Limb (tissue), 2 donors: ENCODE measurements around the gene FRMD8.
"Not testable (repeated sequence)": the region's sequence is repeated elsewhere in the genome, so short reads cannot be mapped to it uniquely, and the experiment has no call there.

ENCODE experiments used
- DNase-seq, 2 donors: peaks; one replicate each; pipeline ENCODE4 v3.0.0-alpha.2; 2016; ENCODE audit errors: extremely low spot score in 2 of 2

FRMD8 gene

GRCh38 chr11:65434667-65435410 is 48.4 kb downstream of the FRMD8 start:
- no peak for DNase-seq

- DNase-seq: no peak
Measured at GRCh38 chr11:65435411-65435931, 49.0 kb downstream of the FRMD8 start.

GRCh38 chr11:65435981-65436411 is 49.6 kb downstream of the FRMD8 start:
- no peak for DNase-seq

GRCh38 chr11:65436412-65437032 is 50.1 kb downstream of the FRMD8 start:
- DNase-seq: no peak

GRCh38 chr11:65437436-65438227 is 51.2 kb downstream of the FRMD8 start:
- no peak for DNase-seq

GRCh38 chr11:65438257-65439151 is 52.1 kb downstream of the FRMD8 start:
- DNase-seq: no peak

- DNase-seq: no peak
Measured at GRCh38 chr11:65439331-65440181, 53.1 kb downstream of the FRMD8 start.

GRCh38 chr11:65440831-65441499 is 54.5 kb downstream of the FRMD8 start:
- DNase-seq: no peak

GRCh38 chr11:65442842-65443331 is 56.5 kb downstream of the FRMD8 start:
- no peak for DNase-seq

GRCh38 chr11:65444314-65445051 is 58.0 kb downstream of the FRMD8 start:
- DNase-seq: no peak

GRCh38 chr11:65445101-65445603 is 58.7 kb downstream of the FRMD8 start:
- DNase-seq: no peak

GRCh38 chr11:65445604-65446445 is 59.4 kb downstream of the FRMD8 start:
- no peak for DNase-seq

- DNase-seq: no peak
Measured at GRCh38 chr11:65446446-65447277, 60.2 kb downstream of the FRMD8 start.

GRCh38 chr11:65448074-65448417 is 61.6 kb downstream of the FRMD8 start:
- no peak for DNase-seq

GRCh38 chr11:65448418-65449105 is 62.1 kb downstream of the FRMD8 start:
- DNase-seq: no peak

- not testable (repeated sequence) for DNase-seq
Measured at GRCh38 chr11:65451301-65451700, 64.9 kb downstream of the FRMD8 start.
